ENCODE data around the gene GPR183. TPM values are rescaled to one million over a fixed set of nuclear protein-coding genes. Genes with fewer than 3 reads are reported as not detected.

GPR183 gene
- total and polyA plus RNA-seq, 2 of the 8 experiments (the other 6 are each of a cell fraction or from before 2014, with no cell fraction given) = not detected

DNA sequence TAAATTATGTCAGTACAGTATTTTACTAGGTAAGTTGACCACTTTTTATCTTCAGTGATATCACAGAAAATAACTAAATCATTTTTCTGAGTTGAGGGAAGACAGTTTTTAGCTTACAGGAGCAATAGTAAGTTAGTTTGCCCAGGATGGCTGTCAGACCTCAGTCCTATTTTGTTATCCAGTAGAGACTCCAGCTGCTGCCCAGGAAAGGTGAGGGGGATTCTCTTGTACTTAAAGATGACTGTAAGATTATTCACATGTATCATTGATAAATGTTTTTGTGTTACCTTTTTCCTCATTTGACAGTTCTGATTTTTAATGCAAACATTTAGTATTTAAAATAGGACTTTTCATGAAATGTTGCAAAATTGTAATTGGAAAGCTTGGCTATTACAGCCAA lies 14.5 kb upstream of the GPR183 start:
- FAIRE-seq = no peak
- H3K14ac ChIP-seq (ENCODE audit: insufficient read length) = no peak overlapping the region
- POLR2A ChIA-PET (ENCODE audit: partially characterized antibody) = no interaction called here
- H2BK20ac ChIP-seq (ENCODE audit: low read length) = no peak overlapping the region
- H4K5ac ChIP-seq (ENCODE audit: insufficient read length, low read depth, low read length) = no peak overlapping the region
- H4K20me1 ChIP-seq (replicated peaks in 1 of 2; ENCODE audit: control insufficient read depth in 1 of 2, insufficient read depth in 2 of 2, low read length in 2 of 2) = no peaks in the 10 kb centered on the region
- H3K23me2 ChIP-seq (ENCODE audit: low read depth, low read length) = no peaks in the 10 kb centered on the region
- no peak overlapping the region for H3K23ac ChIP-seq (ENCODE audit: insufficient read length)
- TF ChIP-seq POLR2A (IDR thresholded peaks at IDR 0.05; ENCODE audit: control extremely low read depth in 1 of 2, low read depth in 2 of 2, low read length in 2 of 2) (no peak), KDM4A (IDR thresholded peaks at IDR 0.05; ENCODE audit: low read depth, low read length, severe bottlenecking) (no peak), POLR2AphosphoS5 (IDR thresholded peaks at IDR 0.05; ENCODE audit: low read depth, low read length) (no peak), EP300 (IDR thresholded peaks at IDR 0.05; ENCODE audit: borderline replicate concordance in 1 of 2, low read depth in 2 of 2, low read length in 2 of 2) (no peak), MAFK (IDR thresholded peaks at IDR 0.05; ENCODE audit: low read depth, low read length) (no peak), ASH2L (IDR thresholded peaks at IDR 0.05; ENCODE audit: low read length) (no peak), BACH1 (IDR thresholded peaks at IDR 0.05; ENCODE audit: low read length) (no peak), NRF1 (IDR thresholded peaks at IDR 0.05; ENCODE audit: low read depth, low read length) (no peak), JUN (IDR thresholded peaks at IDR 0.05; ENCODE audit: low read depth, low read length) (no peak), GABPA (IDR thresholded peaks at IDR 0.05; ENCODE audit: borderline replicate concordance, insufficient read depth, low read length) (no peak), NANOG (IDR thresholded peaks at IDR 0.05; ENCODE audit: insufficient read depth, low read depth, low read length, poor library complexity, severe bottlenecking) (no peak)
- TF ChIP-seq, protein P1, sequence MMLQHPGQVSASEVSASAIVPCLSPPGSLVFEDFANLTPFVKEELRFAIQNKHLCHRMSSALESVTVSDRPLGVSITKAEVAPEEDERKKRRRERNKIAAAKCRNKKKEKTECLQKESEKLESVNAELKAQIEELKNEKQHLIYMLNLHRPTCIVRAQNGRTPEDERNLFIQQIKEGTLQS (IDR thresholded peaks at IDR 0.05; ENCODE audit: insufficient read depth, low read depth, low read length) = no peak
- no peak overlapping the region for H2BK5ac ChIP-seq (ENCODE audit: low read depth, low read length)
- no peak overlapping the region for H4K91ac ChIP-seq (replicated peaks; ENCODE audit: insufficient read length, low read length)
- H3K9ac ChIP-seq (replicated peaks in 1 of 4; ENCODE audit: extremely low read depth in 1 of 4, low read depth in 3 of 4, low read length in 3 of 4) = no peak overlapping the region
- no peaks in the 10 kb centered on the region for H3K79me2 ChIP-seq (ENCODE audit: control insufficient read depth in 1 of 2, insufficient read depth in 2 of 2, low read length in 2 of 2)
- no peak overlapping the region for H3K4ac ChIP-seq (replicated peaks; ENCODE audit: insufficient read length, low read depth, low read length)
- no peak overlapping the region for H2BK12ac ChIP-seq (ENCODE audit: low read depth, low read length)
- no peak overlapping the region for H3K27ac ChIP-seq (ENCODE audit: low read depth, low read length)
- H4K8ac ChIP-seq (ENCODE audit: extremely low read depth, insufficient read depth, low read length) = no peak overlapping the region
- no peak for DNase-seq (ENCODE audit: low read depth in 1 of 2, low spot score in 2 of 2)
- no peak overlapping the region for H2AFZ ChIP-seq (ENCODE audit: low read length)
- no peaks in the 10 kb centered on the region for H3K4me1 ChIP-seq (replicated peaks in 1 of 4; ENCODE audit: control insufficient read depth in 3 of 4, insufficient read depth in 4 of 4, low read length in 3 of 4)
- CTCF ChIA-PET (ENCODE audit: partially characterized antibody) = interaction anchor here (1.2 kb wide), 1 partner anchor 18 kb away, joined by 3 read pairs; no protein-coding TSS in a partner anchor
- H3K27me3 ChIP-seq (replicated peaks in 1 of 4; ENCODE audit: control insufficient read depth in 3 of 4, extremely low read depth in 1 of 4, insufficient read depth in 3 of 4, low read length in 3 of 4) = no peaks in the 10 kb centered on the region
- H3K4me3 ChIP-seq (ENCODE audit: extremely low read depth in 1 of 4, insufficient read depth in 2 of 4, low read depth in 3 of 4, low read length in 4 of 4) = no peak overlapping the region
- no peaks in the 10 kb centered on the region for H3K79me1 ChIP-seq (ENCODE audit: low read depth, low read length)
- no peak overlapping the region for H2BK120ac ChIP-seq (replicated peaks; ENCODE audit: low read depth, low read length)
- no peak overlapping the region for H3K4me2 ChIP-seq (ENCODE audit: insufficient read depth in 1 of 2, low read depth in 2 of 2, low read length in 2 of 2)
- no peak overlapping the region for H2BK15ac ChIP-seq (ENCODE audit: low read length)
- H3K18ac ChIP-seq (ENCODE audit: extremely low read depth, low read length) = no peak overlapping the region
- H3K36me3 ChIP-seq (ENCODE audit: control insufficient read depth in 2 of 4, insufficient read depth in 4 of 4, low read length in 3 of 4) = peaks cover 0 to 10% (median 1%) of the 10 kb centered on the region in 4 experiments; a peak in 4 of 8 replicates
- no peak overlapping the region for H2AK5ac ChIP-seq (ENCODE audit: low read depth, low read length)
- H3K9me3 ChIP-seq (ENCODE audit: insufficient read depth in 2 of 2, low read depth in 1 of 2, low read length in 1 of 2) = no peaks in the 10 kb centered on the region
- no peak overlapping the region for H3K56ac ChIP-seq (replicated peaks; ENCODE audit: insufficient read length, low read depth, low read length)
